ENCODE measurements around the gene ERI2.

The ERI2 gene

GRCh38 chr16:20822521-20823325, 16.5 kb upstream of the ERI2 start:
- no peak overlapping the region for H3K4me3 ChIP-seq (ENCODE audit: low read length)
- no peak overlapping the region for H3K4me2 ChIP-seq (ENCODE audit: low read depth, low read length)
- no peaks in the 10 kb centered on the region for H3K36me3 ChIP-seq (replicated peaks; ENCODE audit: insufficient read depth, low read length)
- no peaks in the 10 kb centered on the region for H3F3A ChIP-seq (ENCODE audit: insufficient read depth, low read length)
- H3K79me2 ChIP-seq (ENCODE audit: low read length) = no peaks in the 10 kb centered on the region
- peaks cover 4% of the 10 kb centered on the region; the same call in 1 of the 2 replicates for H3K4me1 ChIP-seq (ENCODE audit: low read length)
- no peak for DNase-seq
- no peaks in the 10 kb centered on the region for H3K27me3 ChIP-seq (replicated peaks; ENCODE audit: insufficient read depth, low read length)
- H4K20me1 ChIP-seq (ENCODE audit: insufficient read depth, low read length) = no peaks in the 10 kb centered on the region
- no peak overlapping the region for H2AFZ ChIP-seq (ENCODE audit: low read length)
- no peak overlapping the region for H3K9ac ChIP-seq (ENCODE audit: low read length)
- TF ChIP-seq EZH2 (optimal IDR thresholded peaks at IDR 0.05; ENCODE audit: low read depth, low read length) (no peak), EZH2phosphoT487 (IDR thresholded peaks at IDR 0.05; ENCODE audit: low read length) (no peak), CTCF (IDR thresholded peaks at IDR 0.05; ENCODE audit: low read length) (no peak)
- no peaks in the 10 kb centered on the region for H3K9me2 ChIP-seq (replicated peaks; ENCODE audit: insufficient read depth, low read length)
- H3K9me3 ChIP-seq (replicated peaks; ENCODE audit: insufficient read depth, low read length) = no peaks in the 10 kb centered on the region
- H3K27ac ChIP-seq (ENCODE audit: low read length) = no peak overlapping the region

DNA sequence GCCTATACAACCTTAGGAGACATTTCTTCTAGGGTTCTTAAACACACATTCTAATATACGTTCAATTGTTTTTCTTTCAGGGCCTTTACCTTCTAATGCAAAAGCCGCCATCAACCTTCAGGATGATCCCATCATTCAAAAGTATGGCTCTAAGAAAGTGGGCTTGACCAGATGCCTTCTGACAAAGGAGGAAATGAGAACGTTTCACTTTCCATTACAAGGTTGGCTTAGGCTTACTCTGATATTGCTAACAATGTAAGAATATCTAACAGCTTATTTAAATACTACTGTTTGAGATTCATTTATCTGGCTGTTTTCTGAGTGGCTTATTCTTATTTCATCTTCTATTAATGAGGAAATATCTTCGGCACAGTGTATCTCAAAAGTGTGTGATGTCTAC, 15.4 kb upstream of the ERI2 start:
- Histone ChIP-seq H3K4me2 (ENCODE audit: low read depth, low read length) (no peak overlapping the region), H3K9me2 (replicated peaks; ENCODE audit: insufficient read depth, low read length) (no peaks in the 10 kb centered on the region), H3K4me1 (ENCODE audit: low read length) (peaks cover 4% of the 10 kb centered on the region; the same call in 1 of the 2 replicates), H3K36me3 (replicated peaks; ENCODE audit: insufficient read depth, low read length) (no peaks in the 10 kb centered on the region), H3K79me2 (ENCODE audit: low read length) (no peaks in the 10 kb centered on the region), H4K20me1 (ENCODE audit: insufficient read depth, low read length) (no peaks in the 10 kb centered on the region), H3K9ac (ENCODE audit: low read length) (no peak overlapping the region), H3K9me3 (replicated peaks; ENCODE audit: insufficient read depth, low read length) (no peaks in the 10 kb centered on the region), H3K27ac (ENCODE audit: low read length) (no peak overlapping the region), H3K4me3 (ENCODE audit: low read length) (no peak overlapping the region), H2AFZ (ENCODE audit: low read length) (no peak overlapping the region), H3F3A (ENCODE audit: insufficient read depth, low read length) (no peaks in the 10 kb centered on the region), H3K27me3 (replicated peaks; ENCODE audit: insufficient read depth, low read length) (no peaks in the 10 kb centered on the region)
- TF ChIP-seq EZH2phosphoT487 (IDR thresholded peaks at IDR 0.05; ENCODE audit: low read length) = no peak
- TF ChIP-seq EZH2 (optimal IDR thresholded peaks at IDR 0.05; ENCODE audit: low read depth, low read length) = no peak
- TF ChIP-seq CTCF (IDR thresholded peaks at IDR 0.05; ENCODE audit: low read length) = no peak
- peak; percentile 27 for DNase-seq

DNA sequence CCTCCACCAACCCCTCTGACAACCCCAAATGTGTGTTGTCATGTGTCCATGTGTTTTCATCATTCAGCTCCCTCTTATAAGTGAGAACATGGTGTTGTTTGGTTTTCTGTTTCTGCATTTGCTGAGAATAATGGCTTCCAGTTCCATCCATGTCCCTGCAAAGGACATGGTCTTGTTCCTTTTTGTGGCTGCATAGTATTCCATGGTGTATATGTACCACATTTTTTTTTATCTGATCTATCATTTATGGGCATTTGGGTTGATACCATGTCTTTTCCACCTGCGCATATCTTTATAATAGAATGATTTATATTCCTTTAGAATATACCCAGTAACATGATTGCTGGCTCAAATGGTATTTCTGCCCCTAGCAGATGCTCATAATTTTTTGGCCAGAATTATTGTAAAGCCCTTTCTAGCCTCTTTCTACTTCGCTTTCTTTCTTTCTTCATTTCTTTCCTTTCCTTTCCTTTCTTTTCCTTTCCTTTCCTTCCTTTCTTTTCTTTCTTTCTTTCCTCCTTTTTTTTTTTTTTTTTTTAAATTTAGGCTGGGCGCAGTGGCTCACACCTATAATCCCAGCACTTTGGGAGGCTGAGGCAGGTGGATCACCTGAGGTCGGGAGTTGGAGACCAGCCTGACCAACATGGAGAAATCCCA, 12.8 kb upstream of the ERI2 start:
- H3K27ac ChIP-seq (ENCODE audit: low read length) = no peak overlapping the region
- no peaks in the 10 kb centered on the region for H4K20me1 ChIP-seq (ENCODE audit: insufficient read depth, low read length)
- peaks cover 4% of the 10 kb centered on the region; the same call in 1 of the 2 replicates for H3K4me1 ChIP-seq (ENCODE audit: low read length)
- H3K4me3 ChIP-seq (ENCODE audit: low read length) = no peak overlapping the region
- H3K27me3 ChIP-seq (replicated peaks; ENCODE audit: insufficient read depth, low read length) = no peaks in the 10 kb centered on the region
- H3K79me2 ChIP-seq (ENCODE audit: low read length) = no peaks in the 10 kb centered on the region
- DNase-seq = no peak
- H3K36me3 ChIP-seq (replicated peaks; ENCODE audit: insufficient read depth, low read length) = no peaks in the 10 kb centered on the region
- no peaks in the 10 kb centered on the region for H3K9me3 ChIP-seq (replicated peaks; ENCODE audit: insufficient read depth, low read length)
- H3K9ac ChIP-seq (ENCODE audit: low read length) = no peak overlapping the region
- no peaks in the 10 kb centered on the region for H3F3A ChIP-seq (ENCODE audit: insufficient read depth, low read length)
- H3K4me2 ChIP-seq (ENCODE audit: low read depth, low read length) = no peak overlapping the region
- no peak for TF ChIP-seq EZH2 (optimal IDR thresholded peaks at IDR 0.05; ENCODE audit: low read depth, low read length)
- no peak for TF ChIP-seq CTCF (IDR thresholded peaks at IDR 0.05; ENCODE audit: low read length)
- TF ChIP-seq EZH2phosphoT487 (IDR thresholded peaks at IDR 0.05; ENCODE audit: low read length) = no peak
- no peak overlapping the region for H2AFZ ChIP-seq (ENCODE audit: low read length)
- H3K9me2 ChIP-seq (replicated peaks; ENCODE audit: insufficient read depth, low read length) = no peaks in the 10 kb centered on the region
